Heart right ventricle (tissue), 16 donors: ENCODE data around the gene TMIE. TPM values are rescaled to one million over a fixed set of nuclear protein-coding genes. Genes with fewer than 3 reads are reported as not detected.
A peak's percentile ranks its signal among the peaks of the same experiment; 100 is the strongest.

Experiments
- ATAC-seq, 8 donors: fragments of 200-7000 bp; cut with Tn5 transposase; one replicate each; pipeline ENCODE4 v1.9.1; 2020; ENCODE audit warnings: mild to moderate bottlenecking in 8 of 8, moderate library complexity in 8 of 8, moderate number of reproducible peaks in 1 of 8
- DNase-seq, 2 donors: peaks; one replicate each; pipeline ENCODE4 v3.0.0-alpha.2; 2020
- H3K27ac ChIP-seq, 10 donors: fragments of 200-600 bp; sonication (generic) in 2 of 10; one replicate each; pipeline versions ENCODE4 v1.5.0 to v1.8.0; 2020 to 2022; ENCODE audit warnings: mild to moderate bottlenecking in 3 of 10
- H3K27me3 ChIP-seq, 7 donors: fragments of 200-600 bp; one replicate each; pipeline ENCODE4 v1.8.0; 2021 to 2022; ENCODE audit warnings: mild to moderate bottlenecking in 2 of 7
- H3K36me3 ChIP-seq, 9 donors: fragments of 200-600 bp; sonication (generic) in 1 of 9; one replicate each; pipeline versions ENCODE4 v1.5.0 to v1.8.0; 2020 to 2022; ENCODE audit warnings: mild to moderate bottlenecking in 2 of 9
- H3K4me1 ChIP-seq, 9 donors: fragments of 200-600 bp; sonication (generic) in 1 of 9; one replicate each; pipeline versions ENCODE4 v1.5.0 to v1.8.0; 2020 to 2022; ENCODE audit warnings: mild to moderate bottlenecking in 4 of 9
- H3K4me3 ChIP-seq, 10 donors: fragments of 200-600 bp; sonication (generic) in 2 of 10; one replicate each; pipeline versions ENCODE4 v1.5.0 to v1.8.0; 2020 to 2022; ENCODE audit warnings: mild to moderate bottlenecking in 7 of 10, moderate library complexity in 2 of 10
- H3K9me3 ChIP-seq, 11 donors: fragments of 200-600 bp in 10 of 11; sonication (generic) in 2 of 11; one replicate each; pipeline versions ENCODE4 v1.5.0 to v1.8.0; 2013 to 2022; ENCODE audit warnings: mild to moderate bottlenecking in 2 of 11, control low read depth in 1 of 11, moderate library complexity in 1 of 11
- WGBS, 2 donors: extraction: QIAGEN DNeasy Blood & Tissue Kit; methylation state at CpG; one replicate each; pipeline ENCODE4 v1.1.7; 2013; ENCODE audit warnings: inconsistent platforms in 1 of 2; 5-methylcytosine and 5-hydroxymethylcytosine counted together
- intact Hi-C, 10 donors: fragments of 100-400 bp; cut with DNase I; formaldehyde crosslinking; loops; one replicate each; pipeline versions ENCODE4 v1.11.1 to v1.14.2; 2022
- polyA plus RNA-seq, 2 donors: library from polyadenylated mRNA; stranded (reverse); fragments of 200-250 nt; gene quantifications; one replicate each; pipeline ENCODE4 v1.2.3, GENCODE V29; 2013
- total RNA-seq, 10 donors: library from RNA; stranded (reverse); fragmentation: NEBNext Ultra II Directional in 3 of 10; extraction: Animal tissue kit (Norgen Biotek cat#: 25700) in 3 of 10; gene quantifications; one replicate each; pipeline versions ENCODE4 v1.2.1 to v1.2.4, GENCODE V29; 2021 to 2023
- TF ChIP-seq, protein P1 (sequence below), 9 donors: fragments of 200-600 bp; sonication (generic) in 2 of 9; IDR thresholded peaks; one replicate each; pipeline versions ENCODE4 v1.5.0 to v1.8.0; 2021 to 2022; ENCODE audit warnings: antibody characterized with exemption in 9 of 9, mild to moderate bottlenecking in 5 of 9, moderate library complexity in 1 of 9
- donor health status: Arrhythmogenic right ventricular cardiomyopathy.
- donor health status: ischemic (EF 13 %, LVEDD 7.1; RV severe dilation, severe dysfunction).
- donor health status: healthy with polysubstance abuse.
- donor health status: DM: no; HTN: yes; CAD: no.
- donor health status: DM: no; HTN: no; CAD: no.
- donor health status: ischemic (EF 25% LVEDD 6.9; RV normal size, moderate dysfunction).
- donor health status: ischemic (EF 25% LVEDD 5.7; RV mildly dilated, moderate dysfunction).
- donor health status: healthy.
- donor health status: DM: yes; HTN: yes; CAD: no.
- donor health status: Ischemic cardiomyopathy.
- donor health status: ischemic (EF 35%, LVEDD 5.7; RV mildly dilated, moderate dysfunction).
- donor health status: nonischemic (EF 11% LVEDD 7.7; RV severe dilation, severe dysfunction).
- donor health status: DM: yes; HTN: yes; CAD: no.
- donor health status: PGD.
- donor health status: ischemic (EF 29% LVEDD 5.4; RV normal size, mild dysfunction).
- donor health status: nonischemic (EF 23%, LVEDD 6.1; RV moderate dilation, normal function).

TMIE gene
- total and polyA plus RNA-seq, 12 donors, result 0.21 to 1.2 (median 0.48) TPM; not detected in 1

DNA sequence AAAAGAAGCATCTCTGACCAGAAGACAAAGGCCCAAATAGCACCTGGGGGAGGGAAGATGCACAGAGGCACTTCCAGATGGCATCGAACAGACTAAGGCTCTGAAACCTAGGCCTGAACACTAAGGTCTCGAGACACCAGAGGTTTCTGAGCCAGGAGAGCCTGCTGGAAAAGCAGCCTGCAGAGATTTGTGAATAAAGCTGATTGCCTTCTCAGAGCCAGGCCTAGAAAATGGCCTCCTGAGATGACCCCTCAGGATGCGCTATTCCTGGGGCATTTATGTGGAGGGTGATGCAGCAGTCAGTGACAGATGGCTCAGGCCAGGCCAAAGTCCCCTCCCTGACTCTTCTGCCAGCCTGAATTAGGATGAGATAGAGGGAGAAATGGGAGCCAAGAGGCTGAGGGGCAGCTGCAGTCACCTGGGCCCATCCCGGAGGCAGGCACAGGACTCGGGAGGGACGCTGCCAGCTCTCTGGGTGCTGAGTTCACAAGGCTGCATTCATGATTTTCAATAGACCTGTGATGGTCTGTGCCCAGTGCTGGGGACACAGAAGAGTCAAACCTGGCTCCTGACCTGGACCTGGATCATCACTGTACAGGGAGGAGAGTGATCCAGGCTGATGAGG lies 9.6 kb downstream of the TMIE start:
- Histone ChIP-seq H3K4me1 (peaks cover 0 to 6% (median 0%) of the 10 kb centered on the region in 9 donors), H3K27me3 (peaks cover 0 to 5% (median 0%) of the 10 kb centered on the region in 7 donors), H3K4me3 (no peak overlapping the region), H3K27ac (no peak overlapping the region), H3K9me3 (no peaks in the 10 kb centered on the region), H3K36me3 (no peaks in the 10 kb centered on the region)
- WGBS, 2 donors, result 94 to 98% methylated on average over 6 of the region's 6 CpGs
- ATAC-seq, result no peak
- intact Hi-C loops, result loop anchor here in 1 of 10 donors (10.0 kb wide), 1 partner anchor 614 kb away; no protein-coding TSS in a partner anchor
- TF ChIP-seq, protein P1, sequence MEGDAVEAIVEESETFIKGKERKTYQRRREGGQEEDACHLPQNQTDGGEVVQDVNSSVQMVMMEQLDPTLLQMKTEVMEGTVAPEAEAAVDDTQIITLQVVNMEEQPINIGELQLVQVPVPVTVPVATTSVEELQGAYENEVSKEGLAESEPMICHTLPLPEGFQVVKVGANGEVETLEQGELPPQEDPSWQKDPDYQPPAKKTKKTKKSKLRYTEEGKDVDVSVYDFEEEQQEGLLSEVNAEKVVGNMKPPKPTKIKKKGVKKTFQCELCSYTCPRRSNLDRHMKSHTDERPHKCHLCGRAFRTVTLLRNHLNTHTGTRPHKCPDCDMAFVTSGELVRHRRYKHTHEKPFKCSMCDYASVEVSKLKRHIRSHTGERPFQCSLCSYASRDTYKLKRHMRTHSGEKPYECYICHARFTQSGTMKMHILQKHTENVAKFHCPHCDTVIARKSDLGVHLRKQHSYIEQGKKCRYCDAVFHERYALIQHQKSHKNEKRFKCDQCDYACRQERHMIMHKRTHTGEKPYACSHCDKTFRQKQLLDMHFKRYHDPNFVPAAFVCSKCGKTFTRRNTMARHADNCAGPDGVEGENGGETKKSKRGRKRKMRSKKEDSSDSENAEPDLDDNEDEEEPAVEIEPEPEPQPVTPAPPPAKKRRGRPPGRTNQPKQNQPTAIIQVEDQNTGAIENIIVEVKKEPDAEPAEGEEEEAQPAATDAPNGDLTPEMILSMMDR (IDR thresholded peaks at IDR 0.05), result no peak
- DNase-seq, result peak in 1 of 2 donors; percentile 4

GRCh38 chr3:46711305-46711704 lies 10.1 kb downstream of the TMIE start:
- peaks cover 0 to 6% (median 0%) of the 10 kb centered on the region in 9 donors for H3K4me1 ChIP-seq
- ATAC-seq (peak in 3 of 8 donors; percentile 38), DNase-seq (peak in 1 of 2 donors; percentile 9)
- WGBS, 2 donors, result 88 to 92% methylated on average over 2 of the region's 2 CpGs
- H3K4me3 ChIP-seq, result no peak overlapping the region
- no peaks in the 10 kb centered on the region for H3K36me3 ChIP-seq
- intact Hi-C loops, result loop anchor here in 1 of 10 donors (10.0 kb wide), 1 partner anchor 613 kb away; no protein-coding TSS in a partner anchor
- TF ChIP-seq, protein P1 (IDR thresholded peaks at IDR 0.05), result no peak
- no peaks in the 10 kb centered on the region for H3K9me3 ChIP-seq
- H3K27ac ChIP-seq, result no peak overlapping the region
- H3K27me3 ChIP-seq, result peaks cover 0 to 5% (median 0%) of the 10 kb centered on the region in 7 donors

GRCh38 chr3:46711760-46712159 lies 10.6 kb downstream of the TMIE start:
- 86 to 90% methylated on average over 7 of the region's 7 CpGs for WGBS, 2 donors
- intact Hi-C loops, result loop anchor here in 1 of 10 donors (10.0 kb wide), 1 partner anchor 613 kb away; no protein-coding TSS in a partner anchor
- Histone ChIP-seq H3K36me3 (no peaks in the 10 kb centered on the region), H3K27ac (no peak overlapping the region), H3K27me3 (peaks cover 0 to 5% (median 0%) of the 10 kb centered on the region in 7 donors), H3K9me3 (no peaks in the 10 kb centered on the region), H3K4me3 (no peak overlapping the region), H3K4me1 (peaks cover 0 to 6% (median 0%) of the 10 kb centered on the region in 9 donors)
- no peak for ATAC-seq
- TF ChIP-seq, protein P1 (IDR thresholded peaks at IDR 0.05), result no peak
- DNase-seq, result peak in 1 of 2 donors; percentile 0

- ATAC-seq, result no peak
- H3K4me3 ChIP-seq, result no peak overlapping the region
- intact Hi-C loops, result loop anchor here in 1 of 10 donors (10.0 kb wide), 1 partner anchor 612 kb away; no protein-coding TSS in a partner anchor
- no peaks in the 10 kb centered on the region for H3K9me3 ChIP-seq
- WGBS, 2 donors, result 84 to 87% methylated on average over 13 of the region's 13 CpGs
- peaks cover 0 to 6% (median 0%) of the 10 kb centered on the region in 9 donors for H3K4me1 ChIP-seq
- H3K27ac ChIP-seq, result no peak overlapping the region
- DNase-seq, result peak in 1 of 2 donors; percentile 7
- TF ChIP-seq, protein P1 (IDR thresholded peaks at IDR 0.05), result no peak
- no peaks in the 10 kb centered on the region for H3K36me3 ChIP-seq
- peaks cover 0 to 6% (median 0%) of the 10 kb centered on the region in 7 donors for H3K27me3 ChIP-seq
Measured at GRCh38 chr3:46712191-46713049, 11.2 kb downstream of the TMIE start.
